CD14-positive monocyte (primary cell): ENCODE data around the gene MYOM1. TPM values are rescaled to one million over a fixed set of nuclear protein-coding genes. Genes with fewer than 3 reads are reported as not detected.
A peak's percentile ranks its signal among the peaks of the same experiment; 100 is the strongest.

Source experiments
- DNase-seq, 3 donors: peaks; one replicate each; pipeline ENCODE4 v3.0.0-alpha.2; 2011 to 2022
- H2AFZ ChIP-seq: 2 replicates; pipeline ENCODE4 v1.6.0; 2012; ENCODE audit warnings: mild to moderate bottlenecking, low read depth, low read length, inconsistent platforms; ENCODE audit not compliant: insufficient read depth, poor library complexity, severe bottlenecking
- H3K27ac ChIP-seq, 2 donors: 1 replicate in 1 of 2; 2 replicates in 1 of 2; pipeline ENCODE4 v1.5.1; 2012 to 2013; ENCODE audit warnings: low read length in 2 of 2, control low read depth in 1 of 2, inconsistent platforms in 1 of 2, low read depth in 1 of 2, mild to moderate bottlenecking in 1 of 2
- H3K27me3 ChIP-seq, 2 donors: one replicate each; pipeline versions ENCODE4 v1.6.0 to v1.6.1; 2011 to 2013; ENCODE audit warnings: low read length in 2 of 2; ENCODE audit not compliant: control insufficient read depth in 2 of 2, insufficient read depth in 2 of 2
- H3K36me3 ChIP-seq, 2 donors: replicated peaks in 1 of 2; 1 replicate in 1 of 2; 2 replicates in 1 of 2; pipeline versions ENCODE4 v1.5.1 to v1.6.1; 2012 to 2013; ENCODE audit warnings: low read length in 2 of 2, control low read depth in 1 of 2, inconsistent platforms in 1 of 2, mild to moderate bottlenecking in 1 of 2; ENCODE audit not compliant: insufficient read depth in 2 of 2, control insufficient read depth in 1 of 2
- H3K4me1 ChIP-seq, 2 donors: 1 replicate in 1 of 2; 2 replicates in 1 of 2; pipeline versions ENCODE4 v1.5.1 to v1.6.1; 2012 to 2013; ENCODE audit warnings: low read length in 2 of 2, control low read depth in 1 of 2, inconsistent platforms in 1 of 2, mild to moderate bottlenecking in 1 of 2, moderate library complexity in 1 of 2; ENCODE audit not compliant: insufficient read depth in 2 of 2, control insufficient read depth in 1 of 2
- H3K4me2 ChIP-seq: replicated peaks from 2 replicates; pipeline ENCODE3; 2012; ENCODE audit warnings: low read length, moderate library complexity, mild to moderate bottlenecking; ENCODE audit not compliant: poor library complexity, severe bottlenecking; ENCODE audit errors: extremely low read depth
- H3K4me3 ChIP-seq, 3 experiments: fragments of 200-600 bp in 1 of 3; sonication (generic) in 1 of 3; replicated peaks in 1 of 3; 1 replicate in 2 of 3; 2 replicates in 1 of 3; pipeline ENCODE4 v1.5.1; 2011 to 2013; ENCODE audit warnings: low read length in 3 of 3, mild to moderate bottlenecking in 3 of 3, control low read depth in 2 of 3, low read depth in 2 of 3, inconsistent platforms in 1 of 3, moderate library complexity in 1 of 3
- H3K79me2 ChIP-seq: 2 replicates; pipeline ENCODE4 v1.6.0; 2012; ENCODE audit warnings: mild to moderate bottlenecking, control low read depth, inconsistent platforms, low read length, moderate library complexity; ENCODE audit not compliant: insufficient read depth
- H3K9ac ChIP-seq: 2 replicates; pipeline ENCODE4 v1.6.0; 2017; ENCODE audit warnings: low read length, mild to moderate bottlenecking; ENCODE audit not compliant: insufficient read depth, poor library complexity, severe bottlenecking
- H3K9me3 ChIP-seq, 2 donors: replicated peaks in 1 of 2; 1 replicate in 1 of 2; 2 replicates in 1 of 2; pipeline versions ENCODE4 v1.5.1 to v1.6.1; 2012 to 2013; ENCODE audit warnings: low read length in 2 of 2, control low read depth in 1 of 2; ENCODE audit not compliant: control insufficient read depth in 1 of 2, insufficient read depth in 1 of 2
- H4K20me1 ChIP-seq: 2 replicates; pipeline ENCODE4 v1.6.0; 2012; ENCODE audit warnings: mild to moderate bottlenecking, low read length, control low read depth, moderate library complexity; ENCODE audit not compliant: insufficient read depth
- H3K27ac Mint-ChIP-seq, 7 donors: one replicate each; pipeline ENCODE4 v1.8.0; 2020; ENCODE audit warnings: mild to moderate bottlenecking in 7 of 7, mixed read lengths in 7 of 7, moderate library complexity in 6 of 7, inconsistent platforms in 2 of 7
- H3K27me3 Mint-ChIP-seq, 3 donors: one replicate each; pipeline ENCODE4 v1.8.0; 2021 to 2022; ENCODE audit warnings: low read depth in 3 of 3, mild to moderate bottlenecking in 3 of 3, mixed read lengths in 3 of 3, moderate library complexity in 3 of 3, inconsistent platforms in 1 of 3
- H3K36me3 Mint-ChIP-seq, 2 donors: one replicate each; pipeline ENCODE4 v1.8.0; 2020; ENCODE audit warnings: mixed read lengths in 2 of 2, inconsistent platforms in 1 of 2, mild to moderate bottlenecking in 1 of 2
- H3K4me1 Mint-ChIP-seq: one replicate; pipeline ENCODE4 v1.8.0; 2020; ENCODE audit warnings: mild to moderate bottlenecking, mixed read lengths
- H3K4me3 Mint-ChIP-seq, 2 donors: one replicate each; pipeline ENCODE4 v1.8.0; 2020; ENCODE audit warnings: mild to moderate bottlenecking in 2 of 2, mixed read lengths in 2 of 2, moderate library complexity in 1 of 2
- H3K9me3 Mint-ChIP-seq, 7 donors: one replicate each; pipeline ENCODE4 v1.8.0; 2020 to 2022; ENCODE audit warnings: mixed read lengths in 7 of 7, mild to moderate bottlenecking in 6 of 7, moderate library complexity in 6 of 7, inconsistent platforms in 2 of 7
- WGBS: methylation state at CpG from one replicate; pipeline ENCODE4 v1.1.5; 2013; ENCODE audit warnings: missing lambda C conversion rate; ENCODE audit not compliant: insufficient coverage; 5-methylcytosine and 5-hydroxymethylcytosine counted together
- intact Hi-C, 2 donors: fragments of 100-400 bp; cut with micrococcal nuclease; formaldehyde crosslinking; loops; one replicate each; pipeline versions ENCODE4 v1.15.0 to v1.15.1; 2023
- polyA plus RNA-seq, 3 donors: library from polyadenylated mRNA; depleted of rRNA in 1 of 3; unstranded in 2 of 3; stranded (reverse) in 1 of 3; fragments of 300-500 nt in 2 of 3; fragments of >200 nt in 1 of 3; fragmentation: Illumina TruSeq in 2 of 3; gene quantifications; 1 replicate in 2 of 3; 2 replicates in 1 of 3; pipeline ENCODE4 v1.2.3, GENCODE V29; 2012 to 2021
- TF ChIP-seq, protein P1 (sequence below): fragments of 200-600 bp; IDR thresholded peaks from one replicate; pipeline ENCODE4 v1.8.0; 2022; ENCODE audit warnings: antibody characterized with exemption, mild to moderate bottlenecking

MYOM1 gene
- polyA plus RNA-seq, 3 donors, result 0.05 to 0.95 (median 0.22) TPM

DNA sequence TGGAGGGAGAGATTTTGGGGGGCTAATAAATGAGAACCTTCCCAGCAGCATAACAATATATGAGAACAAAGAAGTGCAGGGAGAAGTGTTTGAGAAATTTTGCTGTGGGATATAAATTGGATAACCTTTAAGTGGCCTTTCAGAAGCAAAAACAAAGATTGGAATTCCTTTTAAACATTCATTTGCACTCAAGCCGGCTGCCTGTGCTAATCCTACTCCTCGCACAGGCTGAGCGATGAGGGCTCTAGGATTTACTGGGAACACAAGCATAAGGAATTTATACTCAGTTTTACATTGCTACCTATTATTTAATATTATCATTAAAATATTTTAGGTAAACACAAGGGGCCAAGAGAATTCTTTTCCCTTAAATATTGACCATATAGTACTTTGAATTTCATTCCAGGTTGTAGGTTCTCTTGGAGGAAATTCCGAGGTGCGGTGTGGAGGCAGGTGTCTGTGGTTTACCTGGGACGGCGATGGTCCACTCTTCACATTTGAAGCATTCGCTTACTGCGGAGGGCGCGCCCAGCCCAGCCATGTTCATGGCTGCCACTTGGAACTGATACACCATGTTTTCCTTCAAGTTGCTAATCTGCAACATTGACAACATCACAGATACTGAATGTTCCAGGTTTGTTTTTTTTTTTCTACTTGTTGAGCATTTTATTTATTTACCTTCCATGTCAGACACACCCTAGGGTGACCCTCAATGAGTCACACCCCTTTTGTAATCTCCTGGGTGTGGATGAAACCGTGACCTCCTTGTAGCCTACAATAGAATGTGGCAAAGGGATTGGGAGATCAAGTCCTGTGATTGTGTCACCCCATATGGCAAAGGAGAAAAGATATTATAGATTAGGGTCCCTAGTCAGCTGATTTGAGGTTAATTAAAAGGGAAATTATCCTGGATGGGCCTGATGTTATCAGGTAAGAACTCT lies 100.1 kb downstream of the MYOM1 start:
- Mint-ChIP-seq H3K27ac (peak overlapping the region in 1 of 7 donors; percentile 6), H3K4me1 (peaks cover 10% of the 10 kb centered on the region), H3K9me3 (peaks cover 0 to 4% (median 0%) of the 10 kb centered on the region in 7 donors), H3K27me3 (peaks cover 1 to 10% (median 3%) of the 10 kb centered on the region in 3 donors), H3K4me3 (no peak overlapping the region), H3K36me3 (no peaks in the 10 kb centered on the region)
- WGBS, result 0% methylated on average over 1 of the region's 12 CpGs
- Histone ChIP-seq H3K27ac (no peak overlapping the region), H3K27me3 (no peaks in the 10 kb centered on the region), H3K79me2 (no peaks in the 10 kb centered on the region), H2AFZ (no peak overlapping the region), H3K9me3 (no peaks in the 10 kb centered on the region), H3K4me2 (no peak overlapping the region), H3K36me3 (no peaks in the 10 kb centered on the region), H3K4me3 (no peak overlapping the region), H3K4me1 (peaks cover 4 to 6% of the 10 kb centered on the region in 2 donors), H3K9ac (no peak overlapping the region), H4K20me1 (no peaks in the 10 kb centered on the region)
- peak; percentile 10 to 47 (median 11) for DNase-seq
- TF ChIP-seq, protein P1, sequence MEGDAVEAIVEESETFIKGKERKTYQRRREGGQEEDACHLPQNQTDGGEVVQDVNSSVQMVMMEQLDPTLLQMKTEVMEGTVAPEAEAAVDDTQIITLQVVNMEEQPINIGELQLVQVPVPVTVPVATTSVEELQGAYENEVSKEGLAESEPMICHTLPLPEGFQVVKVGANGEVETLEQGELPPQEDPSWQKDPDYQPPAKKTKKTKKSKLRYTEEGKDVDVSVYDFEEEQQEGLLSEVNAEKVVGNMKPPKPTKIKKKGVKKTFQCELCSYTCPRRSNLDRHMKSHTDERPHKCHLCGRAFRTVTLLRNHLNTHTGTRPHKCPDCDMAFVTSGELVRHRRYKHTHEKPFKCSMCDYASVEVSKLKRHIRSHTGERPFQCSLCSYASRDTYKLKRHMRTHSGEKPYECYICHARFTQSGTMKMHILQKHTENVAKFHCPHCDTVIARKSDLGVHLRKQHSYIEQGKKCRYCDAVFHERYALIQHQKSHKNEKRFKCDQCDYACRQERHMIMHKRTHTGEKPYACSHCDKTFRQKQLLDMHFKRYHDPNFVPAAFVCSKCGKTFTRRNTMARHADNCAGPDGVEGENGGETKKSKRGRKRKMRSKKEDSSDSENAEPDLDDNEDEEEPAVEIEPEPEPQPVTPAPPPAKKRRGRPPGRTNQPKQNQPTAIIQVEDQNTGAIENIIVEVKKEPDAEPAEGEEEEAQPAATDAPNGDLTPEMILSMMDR, result no peak
- intact Hi-C loops, result loop anchor here in 1 of 2 donors (10.0 kb wide), 1 partner anchor 105 kb away; the partner anchor contains the start of gene LPIN2

DNA sequence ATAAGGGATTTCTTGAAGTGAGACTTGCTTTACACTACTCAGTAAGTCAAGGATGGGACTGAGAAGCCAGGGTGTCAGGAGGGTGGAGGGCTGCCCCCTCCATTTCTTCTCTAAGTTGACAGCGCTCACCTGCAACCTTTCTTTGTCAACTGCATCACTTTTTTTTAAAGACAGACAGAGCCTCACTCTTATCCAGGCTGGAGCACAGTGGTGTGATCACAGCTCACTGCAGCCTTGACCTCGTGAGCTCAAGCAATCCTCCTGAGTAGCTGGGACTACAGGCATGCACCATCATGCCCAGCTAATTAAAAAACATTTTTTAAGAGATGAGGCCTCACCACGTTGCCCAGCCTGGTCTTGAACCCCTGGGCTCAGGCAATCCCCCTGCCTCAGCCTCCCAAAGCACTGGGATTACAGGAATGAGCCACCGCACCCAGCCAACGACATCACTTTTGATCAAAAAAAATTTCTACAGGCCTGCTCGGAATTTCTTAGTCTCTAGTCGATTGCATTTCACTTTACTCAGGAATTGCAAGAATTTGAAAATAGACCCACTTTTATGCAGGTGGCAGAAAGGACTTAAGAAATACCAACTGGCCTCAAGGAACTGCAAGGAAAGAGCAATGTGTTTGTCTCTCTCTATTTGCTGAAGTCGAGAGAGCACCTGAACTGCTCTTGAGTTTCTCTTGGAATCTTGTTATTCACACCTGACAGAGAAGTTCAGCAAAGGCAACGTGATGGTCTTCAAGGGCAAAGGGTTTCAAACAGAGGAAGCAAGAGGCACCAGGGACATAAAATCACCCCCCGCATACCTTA lies 101.4 kb downstream of the MYOM1 start:
- H4K20me1 ChIP-seq, result no peaks in the 10 kb centered on the region
- H3K4me2 ChIP-seq, result no peak overlapping the region
- no peak for DNase-seq
- no peaks in the 10 kb centered on the region for H3K79me2 ChIP-seq
- H3K4me3 Mint-ChIP-seq, result no peak overlapping the region
- H3K9me3 Mint-ChIP-seq, result no peaks in the 10 kb centered on the region
- no peaks in the 10 kb centered on the region for H3K27me3 ChIP-seq
- no peak overlapping the region for H2AFZ ChIP-seq
- no peak overlapping the region for H3K27ac ChIP-seq
- H3K4me1 Mint-ChIP-seq, result peaks cover 10% of the 10 kb centered on the region
- no peak overlapping the region for H3K9ac ChIP-seq
- intact Hi-C loops, result no loop called here
- H3K4me1 ChIP-seq, result peaks cover 4 to 6% of the 10 kb centered on the region in 2 donors
- TF ChIP-seq, protein P1, result no peak
- no peaks in the 10 kb centered on the region for H3K9me3 ChIP-seq
- no peaks in the 10 kb centered on the region for H3K36me3 Mint-ChIP-seq
- WGBS, result 95% methylated on average over 8 of the region's 10 CpGs
- no peak overlapping the region for H3K4me3 ChIP-seq
- H3K27me3 Mint-ChIP-seq, result peaks cover 1 to 10% (median 3%) of the 10 kb centered on the region in 3 donors
- H3K36me3 ChIP-seq, result no peaks in the 10 kb centered on the region
- no peak overlapping the region for H3K27ac Mint-ChIP-seq
